HCT116 (cell line): ENCODE results near the gene KIF25. TPM values are rescaled to one million over a fixed set of nuclear protein-coding genes. Genes with fewer than 3 reads are reported as not detected.

ENCODE experiments used
- ATAC-seq: fragments of 200-7000 bp; cut with Tn5 transposase; 2 replicates; pipeline ENCODE4 v1.9.1; 2020; ENCODE audit warnings: mild to moderate bottlenecking, moderate library complexity
- BruUV-seq: library from RNA; stranded (reverse); fragments of 400-500 nt; replicated peaks from 2 replicates; lab custom pipeline; 2021; lab: Mats Ljungman, UMichigan
- CTCF ChIA-PET: fragments of 300-600 bp; sonication (Branson Sonifier 250); formaldehyde crosslinking; loops from one replicate; lab custom pipeline; 2021; ENCODE audit warnings: antibody characterized with exemption; lab: Charles Lee
- POLR2A ChIA-PET: fragments of 300-600, 350-600 bp; sonication (Branson Sonifier 250); formaldehyde crosslinking; loops from one replicate; lab custom pipeline; 2021; ENCODE audit warnings: antibody characterized with exemption; lab: Charles Lee
- RAD21 ChIA-PET, 2 experiments: fragments of 300-600 bp; sonication (Branson Sonifier 250); formaldehyde crosslinking; loops; one replicate each; lab custom pipeline; 2023; ENCODE audit warnings: low total read pairs in 2 of 2; ENCODE audit not compliant: uncharacterized antibody in 2 of 2, unreplicated experiment in 2 of 2, low non-redundant PET in 1 of 2; lab: Charles Lee
- DNase-seq: peaks from one replicate; pipeline ENCODE4 v3.0.0-alpha.2; 2010; ENCODE audit warnings: low read depth, low spot score
- H2AFZ ChIP-seq: fragments of 200-600 bp; shearing (Covaris generic), sonication (generic); 2 replicates; pipeline ENCODE4 v1.6.1; 2017; ENCODE audit warnings: low read depth, mixed run types, mixed read lengths, antibody characterized with exemption, low read length; ENCODE audit not compliant: poor library complexity, severe bottlenecking
- H3K27ac ChIP-seq: 2 replicates; pipeline ENCODE4 v1.5.1; 2012; ENCODE audit warnings: low read depth, low read length
- H3K27me3 ChIP-seq: fragments of 200-600 bp; sonication (generic); 2 replicates; pipeline ENCODE4 v1.6.1; 2016; ENCODE audit warnings: mixed run types, low read length, mixed read lengths; ENCODE audit not compliant: insufficient read depth
- H3K36me3 ChIP-seq, 2 experiments: fragments of 200-500 bp in 1 of 2; fragments of 200-600 bp in 1 of 2; sonication (Bioruptor generic) in 1 of 2; sonication (generic) in 1 of 2; 2 replicates each; pipeline versions ENCODE4 v1.5.1 to v1.6.1; 2014 to 2016; ENCODE audit warnings: low read length in 2 of 2, inconsistent platforms in 1 of 2, mixed read lengths in 1 of 2, mixed run types in 1 of 2; ENCODE audit not compliant: insufficient read depth in 2 of 2, control insufficient read depth in 1 of 2
- H3K4me1 ChIP-seq, 2 experiments: fragments of 200-600 bp in 1 of 2; sonication (generic) in 1 of 2; 2 replicates each; pipeline versions ENCODE4 v1.5.1 to v1.6.1; 2012 to 2017; ENCODE audit warnings: low read length in 2 of 2, inconsistent platforms in 1 of 2, mild to moderate bottlenecking in 1 of 2, mixed read lengths in 1 of 2, mixed run types in 1 of 2, moderate library complexity in 1 of 2; ENCODE audit not compliant: insufficient read depth in 2 of 2, control insufficient read depth in 1 of 2
- H3K4me2 ChIP-seq: fragments of 200-600 bp; sonication (generic); 2 replicates; pipeline ENCODE4 v1.6.1; 2017; ENCODE audit warnings: mixed run types, low read length, mixed read lengths
- H3K4me3 ChIP-seq, 2 experiments: fragments of 200-600 bp in 1 of 2; sonication (generic) in 1 of 2; replicated peaks in 1 of 2; 2 replicates each; pipeline ENCODE4 v1.5.1; 2011 to 2016; ENCODE audit warnings: low read length in 2 of 2, control low read depth in 1 of 2, low read depth in 1 of 2, mild to moderate bottlenecking in 1 of 2, mixed read lengths in 1 of 2, mixed run types in 1 of 2
- H3K79me2 ChIP-seq: fragments of 200-600 bp; sonication (generic); 2 replicates; pipeline ENCODE4 v1.6.1; 2017; ENCODE audit warnings: mild to moderate bottlenecking, mixed run types, low read length, moderate library complexity, mixed read lengths; ENCODE audit not compliant: insufficient read depth
- H3K9ac ChIP-seq: fragments of 200-600 bp; sonication (generic); 2 replicates; pipeline ENCODE4 v1.6.1; 2016; ENCODE audit warnings: low read length, mixed read lengths
- H3K9me2 ChIP-seq: fragments of 200-600 bp; sonication (generic), shearing (Covaris generic); 2 replicates; pipeline ENCODE4 v1.6.1; 2017; ENCODE audit warnings: mixed run types, mild to moderate bottlenecking, moderate library complexity; ENCODE audit not compliant: insufficient read depth
- H3K9me3 ChIP-seq, 2 experiments: fragments of 200-500 bp in 1 of 2; fragments of 200-600 bp in 1 of 2; sonication (Bioruptor generic) in 1 of 2; sonication (generic) in 1 of 2; 2 replicates each; pipeline ENCODE4 v1.6.1; 2014 to 2017; ENCODE audit warnings: low read length in 2 of 2, mixed read lengths in 2 of 2, inconsistent platforms in 1 of 2, low read depth in 1 of 2, mild to moderate bottlenecking in 1 of 2, mixed run types in 1 of 2, moderate library complexity in 1 of 2; ENCODE audit not compliant: control insufficient read depth in 1 of 2, insufficient read depth in 1 of 2
- H4K20me1 ChIP-seq: fragments of 200-600 bp; sonication (generic), shearing (Covaris generic); 2 replicates; pipeline ENCODE4 v1.6.1; 2017; ENCODE audit warnings: mixed run types, mild to moderate bottlenecking, moderate library complexity; ENCODE audit not compliant: insufficient read depth
- ATF3 ChIP-seq: IDR thresholded peaks from 2 replicates; pipeline ENCODE4 v1.6.1; 2012
- CBX3 ChIP-seq: IDR thresholded peaks from 2 replicates; pipeline ENCODE4 v1.6.1; 2012; ENCODE audit warnings: low read depth
- CEBPB ChIP-seq: IDR thresholded peaks from 2 replicates; pipeline ENCODE4 v1.6.1; 2012; ENCODE audit warnings: low read depth
- EGR1 ChIP-seq: IDR thresholded peaks from 2 replicates; pipeline ENCODE4 v1.6.1; 2012; ENCODE audit warnings: low read depth
- ELF1 ChIP-seq: IDR thresholded peaks from 2 replicates; pipeline ENCODE4 v1.6.1; 2012; ENCODE audit warnings: low read depth, borderline replicate concordance
- EZH2 ChIP-seq: fragments of 200-600 bp; sonication (generic); IDR thresholded peaks from 2 replicates; pipeline ENCODE4 v1.6.1; 2017; ENCODE audit warnings: antibody characterized with exemption, mixed run types
- EZH2phosphoT487 ChIP-seq: fragments of 200-600 bp; IDR thresholded peaks from 2 replicates; pipeline ENCODE4 v1.6.1; 2018; ENCODE audit warnings: antibody characterized with exemption, borderline replicate concordance
- JUND ChIP-seq: IDR thresholded peaks from 2 replicates; pipeline ENCODE4 v1.6.1; 2012
- POLR2AphosphoS5 ChIP-seq: IDR thresholded peaks from 2 replicates; pipeline ENCODE4 v1.6.1; 2011; ENCODE audit warnings: mild to moderate bottlenecking, low read depth, low read length, moderate library complexity
- RAD21 ChIP-seq: IDR thresholded peaks from 2 replicates; pipeline ENCODE4 v1.6.1; 2012; ENCODE audit warnings: low read depth, mild to moderate bottlenecking
- REST ChIP-seq: IDR thresholded peaks from 2 replicates; pipeline ENCODE4 v1.6.1; 2012; ENCODE audit warnings: low read depth
- SIN3A ChIP-seq: IDR thresholded peaks from 2 replicates; pipeline ENCODE4 v1.6.1; 2012; ENCODE audit warnings: low read depth
- SP1 ChIP-seq: IDR thresholded peaks from 2 replicates; pipeline ENCODE4 v1.6.1; 2012; ENCODE audit warnings: low read depth
- SRF ChIP-seq: IDR thresholded peaks from 2 replicates; pipeline ENCODE4 v1.6.1; 2012; ENCODE audit warnings: low read depth
- YY1 ChIP-seq: IDR thresholded peaks from 2 replicates; pipeline ENCODE4 v1.6.1; 2011; ENCODE audit warnings: low read length, low read depth, moderate library complexity, mild to moderate bottlenecking; ENCODE audit not compliant: insufficient replicate concordance; ENCODE audit errors: extremely low read depth
- ZBTB33 ChIP-seq: IDR thresholded peaks from 2 replicates; pipeline ENCODE4 v1.6.1; 2011; ENCODE audit warnings: mild to moderate bottlenecking, low read length, moderate library complexity; ENCODE audit not compliant: insufficient replicate concordance; ENCODE audit errors: extremely low read depth
- ZFX ChIP-seq: fragments of 450-650 bp; IDR thresholded peaks from 2 replicates; pipeline ENCODE4 v1.6.1; 2017
- ZNF274 ChIP-seq: fragments of 200-500 bp; sonication (Bioruptor generic); IDR thresholded peaks from 2 replicates; pipeline ENCODE4 v1.6.1; 2014; ENCODE audit warnings: mild to moderate bottlenecking, low read depth, low read length, inconsistent platforms
- intact Hi-C: fragments of 100-400 bp; cut with micrococcal nuclease; formaldehyde crosslinking; loops from 2 replicates; pipeline ENCODE4 v1.10.0; 2022
- total RNA-seq: library from RNA; stranded (reverse); gene quantifications from one replicate; pipeline ENCODE4 v1.2.1, GENCODE V29; 2021; ENCODE audit not compliant: unreplicated experiment
- TF ChIP-seq, protein P1 (sequence below): IDR thresholded peaks from 2 replicates; pipeline ENCODE4 v1.6.1; 2012
- TF ChIP-seq, protein P2 (sequence below), 3 experiments: fragments of 200-600 bp in 1 of 3; sonication (generic) in 1 of 3; IDR thresholded peaks in 2 of 3; conservative IDR thresholded peaks in 1 of 3; 2 replicates each; pipeline ENCODE4 v1.5.1; 2012 to 2017; ENCODE audit warnings: low read depth in 2 of 3, low read length in 2 of 3, antibody characterized with exemption in 1 of 3, borderline replicate concordance in 1 of 3, control low read depth in 1 of 3, mild to moderate bottlenecking in 1 of 3, mixed read lengths in 1 of 3, mixed run types in 1 of 3, moderate library complexity in 1 of 3; ENCODE audit not compliant: insufficient read depth in 1 of 3

Gene KIF25
- total RNA-seq, 1 experiment from 2014 or later: not detected

DNA sequence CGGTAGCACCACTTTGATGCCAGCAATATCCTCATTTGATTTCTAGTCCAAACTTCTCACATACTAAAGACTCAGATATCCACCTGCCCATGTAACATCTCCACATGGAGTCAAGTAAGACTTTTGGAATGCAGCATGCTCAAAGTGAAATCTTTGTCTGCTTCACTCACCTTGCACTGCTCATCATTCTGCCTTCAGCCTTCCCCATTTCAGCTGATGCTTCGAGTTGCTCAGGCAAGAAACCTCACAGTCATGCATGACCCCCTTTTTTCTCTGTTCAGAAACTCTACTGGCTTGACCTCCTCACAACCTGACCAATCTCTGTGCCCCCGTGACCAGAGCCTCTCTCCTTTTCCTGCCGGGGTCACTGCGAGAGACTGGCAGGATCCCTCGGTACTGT is 41.0 kb upstream of the KIF25 start:
- Histone ChIP-seq H4K20me1 (no peaks in the 10 kb centered on the region), H3K79me2 (peaks cover 9% of the 10 kb centered on the region; the same call in 1 of the 2 replicates), H3K9me2 (no peaks in the 10 kb centered on the region), H3K4me3 (no peak overlapping the region), H3K27me3 (no peaks in the 10 kb centered on the region), H3K36me3 (peaks cover 0 to 7% of the 10 kb centered on the region in 2 experiments; a peak in 2 of 4 replicates), H3K27ac (no peak overlapping the region), H3K9ac (no peak overlapping the region), H3K4me1 (peaks cover 0 to 18% of the 10 kb centered on the region in 2 experiments; a peak in 3 of 4 replicates), H2AFZ (no peak overlapping the region), H3K9me3 (no peaks in the 10 kb centered on the region), H3K4me2 (peak overlapping the region; percentile 52)
- BruUV-seq: no TSS peak
- no peak for DNase-seq
- RAD21 ChIA-PET: no interaction called here
- no peak for TF ChIP-seq ZFX
- TF ChIP-seq ELF1: no peak
- no peak for TF ChIP-seq REST
- TF ChIP-seq, protein P1, sequence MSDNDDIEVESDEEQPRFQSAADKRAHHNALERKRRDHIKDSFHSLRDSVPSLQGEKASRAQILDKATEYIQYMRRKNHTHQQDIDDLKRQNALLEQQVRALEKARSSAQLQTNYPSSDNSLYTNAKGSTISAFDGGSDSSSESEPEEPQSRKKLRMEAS: no peak
- TF ChIP-seq POLR2AphosphoS5: no peak
- TF ChIP-seq SIN3A: no peak
- TF ChIP-seq SRF: no peak
- no peak for TF ChIP-seq ATF3
- no peak for TF ChIP-seq ZNF274
- TF ChIP-seq, protein P2, sequence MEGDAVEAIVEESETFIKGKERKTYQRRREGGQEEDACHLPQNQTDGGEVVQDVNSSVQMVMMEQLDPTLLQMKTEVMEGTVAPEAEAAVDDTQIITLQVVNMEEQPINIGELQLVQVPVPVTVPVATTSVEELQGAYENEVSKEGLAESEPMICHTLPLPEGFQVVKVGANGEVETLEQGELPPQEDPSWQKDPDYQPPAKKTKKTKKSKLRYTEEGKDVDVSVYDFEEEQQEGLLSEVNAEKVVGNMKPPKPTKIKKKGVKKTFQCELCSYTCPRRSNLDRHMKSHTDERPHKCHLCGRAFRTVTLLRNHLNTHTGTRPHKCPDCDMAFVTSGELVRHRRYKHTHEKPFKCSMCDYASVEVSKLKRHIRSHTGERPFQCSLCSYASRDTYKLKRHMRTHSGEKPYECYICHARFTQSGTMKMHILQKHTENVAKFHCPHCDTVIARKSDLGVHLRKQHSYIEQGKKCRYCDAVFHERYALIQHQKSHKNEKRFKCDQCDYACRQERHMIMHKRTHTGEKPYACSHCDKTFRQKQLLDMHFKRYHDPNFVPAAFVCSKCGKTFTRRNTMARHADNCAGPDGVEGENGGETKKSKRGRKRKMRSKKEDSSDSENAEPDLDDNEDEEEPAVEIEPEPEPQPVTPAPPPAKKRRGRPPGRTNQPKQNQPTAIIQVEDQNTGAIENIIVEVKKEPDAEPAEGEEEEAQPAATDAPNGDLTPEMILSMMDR (IDR thresholded peaks at IDR 0.05 in 2 of 3, conservative IDR thresholded peaks at IDR 0.05 in 1 of 3; ENCODE audit: borderline replicate concordance in 1 of 3, insufficient read depth in 1 of 3, low read depth in 2 of 3, low read length in 2 of 3): no peak
- no peak for TF ChIP-seq ZBTB33
- TF ChIP-seq RAD21: no peak
- TF ChIP-seq EZH2phosphoT487: no peak
- no peak for TF ChIP-seq CEBPB
- no peak for TF ChIP-seq EZH2
- no peak for TF ChIP-seq YY1
- TF ChIP-seq SP1: no peak
- no peak for TF ChIP-seq EGR1
- TF ChIP-seq CBX3: no peak
- TF ChIP-seq JUND: no peak
- CTCF ChIA-PET: no interaction called here
- POLR2A ChIA-PET: no interaction called here
- ATAC-seq: no peak
- intact Hi-C loops: no loop called here
